Hematopoietic multipotent progenitor cell (in vitro differentiated cells): ENCODE measurements around the gene EDC4. TPM values are rescaled to one million over a fixed set of nuclear protein-coding genes. Genes with fewer than 3 reads are reported as not detected.
"Not testable (repeated sequence)": the region's sequence is repeated elsewhere in the genome, so short reads cannot be mapped to it uniquely, and the experiment has no call there.

Experiments used
- DNase-seq, 3 donors: peaks; one replicate each; pipeline ENCODE4 v3.0.0-alpha.2; 2011 to 2015; ENCODE audit warnings: low read depth in 2 of 3, low spot score in 2 of 3
- total RNA-seq: library from RNA; depleted of rRNA; stranded (reverse); fragments of >200 nt; gene quantifications from one replicate; pipeline ENCODE4 v1.2.3, GENCODE V29; 2012

Gene EDC4
- total RNA-seq, 1 donor, result 112 TPM

DNA sequence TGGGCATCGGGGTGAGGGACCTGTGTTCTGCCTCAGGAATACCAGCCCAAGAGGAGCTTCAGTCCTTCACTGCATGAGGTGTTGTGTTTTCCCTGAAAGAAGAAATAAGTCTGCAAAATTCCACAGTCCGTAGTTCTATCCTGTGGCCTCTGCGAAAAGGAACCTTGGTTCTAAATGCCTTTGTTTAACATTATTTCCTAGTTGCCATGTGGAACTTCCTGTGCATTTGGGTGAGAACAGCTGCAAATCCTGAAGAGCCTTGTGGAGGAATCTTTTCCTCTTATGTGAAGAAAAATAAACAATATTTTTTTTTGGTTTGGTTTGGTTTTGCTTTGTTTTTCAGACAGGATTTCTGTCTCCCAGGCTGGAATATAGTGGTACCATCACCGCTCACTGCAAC, 30.0 kb downstream of the EDC4 start:
- DNase-seq, result no peak

DNA sequence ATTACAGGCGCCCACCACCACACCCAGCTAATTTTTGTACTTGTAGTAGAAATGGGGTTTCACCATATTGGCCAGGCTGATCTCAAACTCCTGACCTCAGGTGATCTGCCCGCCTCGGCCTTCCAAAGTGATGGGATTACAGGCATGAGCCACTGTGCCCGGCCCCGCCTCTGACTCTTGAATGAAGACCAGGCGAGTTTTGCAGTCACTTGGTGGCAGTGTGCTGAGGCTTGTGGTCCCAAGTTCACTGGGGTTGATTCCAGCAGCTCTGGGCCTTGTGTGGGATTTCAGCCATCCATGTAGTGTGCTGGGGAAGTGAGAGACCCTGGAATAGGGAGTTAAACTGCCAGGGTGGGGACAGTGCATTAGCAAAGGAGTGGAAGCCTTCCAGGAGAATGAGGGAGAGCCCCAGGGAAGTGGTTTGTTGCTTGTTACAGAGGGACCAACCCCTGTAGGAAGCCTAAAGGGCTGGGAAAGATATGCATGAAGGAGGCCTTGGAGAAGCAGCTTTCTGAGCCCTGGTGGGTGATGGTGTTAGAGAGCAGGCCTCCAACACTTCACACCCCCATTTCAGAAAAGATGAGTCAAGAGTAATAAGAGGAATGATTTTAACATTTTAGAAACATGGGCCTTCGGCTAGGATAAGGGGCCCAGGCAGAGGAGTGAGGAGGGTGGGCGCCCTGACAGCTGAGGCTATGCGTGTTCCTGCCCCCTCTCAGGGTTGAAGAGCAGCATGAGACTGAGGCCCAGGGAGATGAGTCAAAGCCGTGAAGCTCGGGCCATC, 34.7 kb downstream of the EDC4 start:
- no peak for DNase-seq

DNA sequence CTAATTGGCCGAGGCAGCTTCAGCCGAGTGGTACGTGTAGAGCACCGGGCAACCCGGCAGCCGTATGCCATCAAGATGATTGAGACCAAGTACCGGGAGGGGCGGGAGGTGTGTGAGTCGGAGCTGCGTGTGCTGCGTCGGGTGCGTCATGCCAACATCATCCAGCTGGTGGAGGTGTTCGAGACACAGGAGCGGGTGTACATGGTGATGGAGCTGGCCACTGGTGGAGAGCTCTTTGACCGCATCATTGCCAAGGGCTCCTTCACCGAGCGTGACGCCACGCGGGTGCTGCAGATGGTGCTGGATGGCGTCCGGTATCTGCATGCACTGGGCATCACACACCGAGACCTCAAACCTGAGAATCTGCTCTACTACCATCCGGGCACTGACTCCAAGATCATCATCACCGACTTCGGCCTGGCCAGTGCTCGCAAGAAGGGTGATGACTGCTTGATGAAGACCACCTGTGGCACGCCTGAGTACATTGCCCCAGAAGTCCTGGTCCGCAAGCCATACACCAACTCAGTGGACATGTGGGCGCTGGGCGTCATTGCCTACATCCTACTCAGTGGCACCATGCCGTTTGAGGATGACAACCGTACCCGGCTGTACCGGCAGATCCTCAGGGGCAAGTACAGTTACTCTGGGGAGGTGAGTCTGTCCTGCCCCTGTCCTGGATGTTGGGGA, 36.3 kb downstream of the EDC4 start:
- no peak for DNase-seq

DNA sequence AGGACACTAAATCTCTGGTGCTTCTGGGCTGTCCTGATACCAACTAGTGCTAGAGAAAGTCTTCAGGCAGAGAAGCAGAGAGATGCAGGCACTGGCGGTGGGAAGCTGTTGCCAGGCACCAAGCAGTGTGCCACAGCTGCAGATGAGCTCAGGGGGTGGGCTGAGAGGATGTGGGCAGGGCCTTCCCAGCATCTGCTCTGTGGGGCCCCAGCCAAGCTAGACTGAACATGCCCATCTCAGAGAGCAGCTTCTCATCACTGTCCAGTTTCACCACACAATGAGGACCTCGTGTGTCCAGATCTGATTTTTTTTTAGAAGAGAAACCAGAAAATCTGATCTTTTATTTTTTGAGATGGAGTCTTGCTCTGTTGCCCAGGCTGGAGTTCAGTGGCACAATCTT, 37.3 kb downstream of the EDC4 start:
- peak in 2 of 3 donors; percentile 23 to 62 for DNase-seq

DNA sequence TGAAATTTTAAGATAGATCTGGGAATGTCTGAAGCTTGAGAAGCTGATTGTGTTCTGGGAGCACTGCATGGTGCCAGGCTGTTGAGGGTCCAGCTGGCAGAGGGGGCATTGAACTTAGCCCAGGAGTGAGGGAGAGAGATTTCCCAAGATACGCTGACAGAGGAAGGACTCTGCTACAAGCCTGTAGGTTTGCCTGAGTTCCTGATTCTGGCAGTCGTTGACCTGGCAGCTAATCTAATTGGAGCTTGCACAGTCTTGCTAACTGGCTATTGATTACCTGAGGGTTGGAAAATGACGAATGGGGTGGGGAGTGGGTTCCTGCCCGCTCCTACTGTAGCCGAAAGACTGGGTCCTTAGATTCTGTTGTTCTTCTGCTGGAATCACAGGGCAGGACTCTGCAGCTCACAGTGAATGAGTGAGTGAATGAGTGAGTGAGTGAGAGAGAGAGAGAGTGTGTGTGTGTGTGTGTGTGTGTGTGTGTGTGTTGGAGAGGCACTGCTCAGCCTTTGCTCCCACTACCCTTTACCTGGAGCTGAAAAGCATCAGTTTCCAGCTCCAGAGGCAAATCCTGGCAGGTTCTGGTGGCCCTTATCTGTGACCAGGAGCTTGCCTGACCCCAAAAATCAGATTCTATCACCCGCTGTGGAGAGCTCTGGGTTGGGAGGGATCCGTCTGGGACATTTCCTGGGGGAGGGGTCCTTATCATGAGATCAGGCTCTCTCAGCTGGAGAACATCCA, 42.1 kb downstream of the EDC4 start:
- no peak for DNase-seq

DNA sequence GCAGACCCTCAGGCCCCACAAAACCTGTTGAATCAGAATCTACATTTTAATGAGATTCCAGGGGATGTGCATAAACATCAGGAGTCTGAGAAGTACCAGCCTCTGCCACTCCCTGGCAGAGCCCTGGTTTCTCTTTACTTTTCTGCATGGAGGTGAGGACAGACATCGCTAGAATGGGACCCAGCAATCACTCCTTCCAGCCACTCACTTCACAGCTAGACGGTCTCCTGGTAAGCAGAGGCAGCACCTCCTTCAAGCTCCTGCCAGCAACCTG, 42.6 kb downstream of the EDC4 start:
- not testable (repeated sequence) for DNase-seq

DNA sequence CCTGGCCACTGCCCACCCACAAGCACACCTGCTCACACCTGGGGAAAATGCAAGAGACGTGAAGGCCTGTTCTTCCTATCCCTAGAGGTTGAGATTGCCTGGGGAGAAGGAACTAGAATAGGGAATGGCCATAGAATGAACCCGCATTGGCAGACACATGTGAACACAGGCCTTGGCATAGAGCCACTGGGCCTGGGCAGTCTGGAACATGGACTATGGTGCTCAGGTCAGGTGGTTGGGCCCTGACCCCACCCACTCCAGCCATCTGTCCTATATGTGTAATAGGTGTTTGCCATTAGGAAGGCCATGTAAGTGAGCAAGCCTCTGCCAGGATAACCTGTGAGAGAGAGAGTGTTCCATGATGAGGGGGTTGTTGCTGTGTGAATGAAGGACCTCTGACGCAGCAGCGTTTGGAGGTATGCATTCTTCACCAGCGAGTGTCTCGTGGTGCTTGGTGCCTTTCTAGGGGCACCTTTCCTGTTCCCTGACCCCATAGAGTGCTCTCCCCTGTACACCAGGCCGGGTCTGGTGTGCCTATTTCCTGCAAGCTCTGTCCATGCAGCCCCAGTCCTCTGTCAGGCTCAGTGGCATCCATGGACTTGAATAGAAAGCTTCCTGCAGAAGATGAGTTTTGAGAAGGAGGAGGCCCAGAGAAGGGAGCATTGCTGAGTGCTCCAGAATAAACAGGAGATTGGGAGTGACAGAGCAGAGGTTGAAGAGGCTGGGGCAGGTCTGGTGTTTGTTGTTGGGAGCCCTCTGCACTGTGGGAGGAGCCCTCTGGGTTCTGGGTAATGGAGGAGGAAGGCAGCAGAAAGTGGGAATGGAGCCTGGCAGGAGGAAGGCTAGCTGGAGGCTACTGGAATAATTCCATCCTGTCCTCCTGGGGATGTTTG, 43.2 kb downstream of the EDC4 start:
- no peak for DNase-seq

DNA sequence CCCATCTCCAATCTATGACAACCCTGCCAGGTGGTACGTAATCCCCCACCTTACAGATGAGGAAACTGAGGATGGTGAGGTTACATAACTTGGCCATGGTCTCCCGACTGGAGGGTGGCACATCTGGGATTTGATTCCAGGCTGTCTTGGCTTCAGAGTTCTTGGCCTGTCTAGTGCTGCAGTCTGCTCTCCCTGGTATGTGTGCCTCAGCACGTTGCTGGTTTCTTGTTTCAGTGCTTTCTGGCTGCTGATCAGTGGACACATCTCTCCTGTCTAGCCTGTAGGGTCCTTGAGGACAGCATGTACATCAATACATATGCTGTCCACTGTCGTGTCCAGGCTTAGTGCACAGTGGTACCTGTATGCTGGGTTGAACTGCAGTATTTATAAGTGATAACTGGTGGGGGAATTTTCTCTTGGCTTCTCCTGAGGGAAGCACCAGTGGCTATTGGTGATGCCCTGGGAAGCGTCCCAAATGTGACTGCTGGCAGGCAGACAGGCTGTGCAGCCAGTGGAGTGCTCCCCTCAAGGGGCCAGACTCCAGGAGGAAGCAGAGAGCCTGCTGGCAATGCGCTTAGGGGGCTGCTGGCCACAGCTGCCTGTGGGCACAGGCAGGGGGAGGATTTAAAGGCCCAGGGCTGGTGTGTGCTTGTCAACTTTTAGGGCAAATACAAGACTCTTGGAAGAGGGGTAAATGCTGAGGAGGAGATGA, 44.4 kb downstream of the EDC4 start:
- DNase-seq, result no peak

DNA sequence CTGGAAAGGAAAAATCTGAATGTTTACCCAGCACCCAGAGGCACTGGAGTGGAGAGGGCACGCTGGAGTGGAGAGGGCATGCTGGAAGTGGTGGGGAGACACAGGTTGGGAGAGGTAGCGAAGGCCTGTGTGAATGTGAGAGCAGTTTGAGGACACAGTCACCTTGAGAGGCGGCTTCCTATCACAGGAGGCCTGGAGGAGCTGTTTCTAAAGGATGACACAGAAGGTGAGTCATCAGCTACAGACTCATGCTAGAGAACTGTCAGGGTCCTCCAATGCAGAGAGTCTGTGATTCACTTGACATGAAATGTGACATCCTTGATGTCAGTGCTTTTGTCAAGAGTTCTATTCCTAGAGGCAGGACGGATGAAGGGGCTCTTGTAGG, 45.0 kb downstream of the EDC4 start:
- no peak for DNase-seq

DNA sequence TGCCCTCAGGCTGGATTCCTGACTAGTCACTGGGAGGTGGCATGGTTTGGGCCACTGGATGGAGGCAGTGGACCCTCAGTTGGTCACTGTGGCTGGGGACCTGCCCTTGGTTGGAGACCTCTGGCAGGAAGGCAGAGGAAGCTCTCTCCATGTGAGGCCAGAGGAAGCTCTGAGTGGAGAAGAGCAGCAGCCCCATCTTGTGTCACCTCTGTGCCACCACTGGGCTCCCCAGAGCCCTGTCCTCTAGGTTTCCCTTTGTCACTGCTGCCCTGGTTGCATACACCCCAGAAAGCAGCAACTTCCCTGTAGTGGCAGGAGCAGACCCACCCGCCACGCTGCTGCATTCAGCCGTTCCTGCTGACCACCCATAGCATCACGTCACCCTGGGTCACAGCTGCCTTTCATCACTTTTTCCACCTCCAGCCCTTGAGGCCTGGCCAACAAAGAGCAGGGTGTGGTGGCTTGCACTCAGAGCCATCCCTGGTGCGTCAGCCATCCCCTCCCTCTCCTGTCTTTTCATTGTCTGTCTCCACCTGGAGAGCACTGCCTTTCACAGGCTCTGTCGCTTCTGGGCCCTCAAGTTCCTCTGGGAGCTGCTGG, 46.9 kb downstream of the EDC4 start:
- DNase-seq, result peak in 1 of 3 donors; percentile 33

DNA sequence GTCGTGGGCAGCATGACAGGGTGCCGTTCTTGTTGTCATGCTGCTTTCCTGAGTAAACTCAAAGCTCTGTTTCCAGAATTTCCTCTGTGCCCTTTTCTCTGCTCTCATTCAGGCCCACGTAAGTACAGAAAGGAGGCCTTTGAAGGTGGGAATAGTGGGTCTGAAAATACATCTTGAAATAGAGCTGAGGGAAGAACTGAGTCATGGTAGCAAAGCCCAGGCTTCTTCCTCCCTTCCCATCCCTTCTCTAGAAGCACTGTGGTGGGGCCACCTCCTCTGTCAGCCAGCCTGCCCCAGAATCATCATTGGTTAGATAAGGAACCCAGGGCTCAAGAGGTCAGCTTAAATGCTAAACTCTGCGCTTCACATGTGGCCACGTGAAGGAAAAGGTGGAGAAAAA, 49.4 kb downstream of the EDC4 start:
- DNase-seq, result no peak

DNA sequence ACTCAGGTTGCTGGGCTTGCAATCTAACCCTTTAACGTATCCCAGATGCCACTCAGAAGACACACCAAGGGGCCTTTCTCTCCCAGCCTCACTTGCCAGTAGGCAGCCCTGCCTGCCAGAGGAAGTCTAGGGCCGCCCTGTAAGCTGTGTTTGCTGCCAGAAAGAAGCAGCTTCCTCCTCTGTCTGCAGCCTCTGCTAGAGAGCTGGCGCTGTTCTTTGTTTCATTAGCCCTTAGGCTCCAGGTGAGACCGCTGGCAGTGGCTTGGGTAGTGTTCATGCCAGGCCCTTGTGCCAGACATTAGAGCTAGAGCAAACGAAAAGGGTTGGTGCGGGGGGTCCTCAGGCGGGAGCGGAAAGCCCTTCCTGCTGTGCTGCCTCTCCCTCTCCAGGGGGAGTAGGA, 49.9 kb downstream of the EDC4 start:
- DNase-seq, result no peak

DNA sequence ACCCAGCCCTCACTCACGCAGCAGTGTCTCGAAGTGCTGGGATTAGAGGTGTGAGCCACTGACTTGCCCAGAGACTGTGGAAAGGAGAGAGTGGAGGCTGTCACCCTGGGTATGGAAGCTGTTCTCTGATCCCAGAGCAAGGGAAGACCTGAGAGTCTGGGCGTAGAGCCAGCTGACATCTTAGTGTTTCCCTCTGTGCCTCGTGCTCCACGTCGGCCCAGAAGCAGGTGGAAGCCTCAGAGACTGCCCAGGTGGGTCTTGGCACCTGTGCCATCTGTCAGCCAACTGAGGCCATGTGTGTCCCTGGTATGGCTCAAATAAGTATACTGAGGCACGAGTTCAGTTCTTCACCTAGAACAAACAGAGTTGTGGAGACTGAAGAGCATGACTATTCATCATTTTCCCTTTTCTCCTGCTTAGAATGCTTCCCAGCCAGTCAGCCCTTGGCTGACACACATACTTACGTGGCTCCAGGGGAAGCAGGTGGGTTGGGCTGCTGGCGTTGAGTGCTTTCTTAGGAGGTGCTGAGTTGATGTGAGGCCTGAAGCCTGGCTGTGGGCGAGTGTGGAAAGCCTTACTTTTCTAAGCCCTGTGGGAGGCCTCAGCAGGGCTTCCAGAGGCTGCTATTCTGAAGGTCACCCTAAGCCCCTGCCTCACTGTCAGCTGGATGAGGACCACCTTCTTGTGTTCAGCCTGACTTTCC, 50.7 kb downstream of the EDC4 start:
- no peak for DNase-seq

DNA sequence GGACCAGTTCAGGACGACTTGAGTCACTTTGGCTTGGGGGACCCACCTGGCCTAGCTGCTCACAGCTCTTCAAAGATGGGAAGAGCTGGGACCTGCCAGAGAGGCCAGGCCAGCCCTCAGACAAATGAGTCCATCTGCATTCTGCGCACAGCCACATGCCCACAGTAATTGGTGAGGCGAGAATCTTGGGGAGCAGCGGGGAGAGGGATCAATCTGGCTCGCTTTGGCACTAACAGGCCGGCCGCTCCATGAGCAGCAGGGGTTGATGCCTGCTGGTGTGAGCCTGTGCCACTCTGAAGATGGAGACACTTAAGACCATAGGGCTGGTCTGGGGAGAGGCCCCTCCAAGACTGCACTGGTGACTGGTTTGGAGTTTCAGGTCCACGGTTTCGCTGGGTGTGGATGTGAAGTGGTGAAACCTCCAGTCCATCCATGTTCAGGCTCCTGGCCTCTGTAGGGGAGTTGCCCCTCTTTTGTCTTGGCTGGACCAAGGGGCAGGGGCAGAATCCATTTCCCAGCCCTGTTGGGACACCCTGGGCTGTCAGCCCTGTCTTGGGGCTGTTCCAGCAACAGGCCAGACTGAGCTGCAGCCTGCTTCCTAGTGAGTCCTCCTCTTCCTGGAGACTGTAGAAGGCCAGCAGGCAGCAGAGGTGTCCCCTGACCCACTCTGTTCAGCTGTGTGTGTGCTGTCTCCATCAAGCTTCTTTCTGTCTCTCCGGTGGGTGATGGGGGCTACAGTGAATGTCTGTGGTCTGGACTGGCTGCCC, 51.5 kb downstream of the EDC4 start:
- DNase-seq, result no peak

DNA sequence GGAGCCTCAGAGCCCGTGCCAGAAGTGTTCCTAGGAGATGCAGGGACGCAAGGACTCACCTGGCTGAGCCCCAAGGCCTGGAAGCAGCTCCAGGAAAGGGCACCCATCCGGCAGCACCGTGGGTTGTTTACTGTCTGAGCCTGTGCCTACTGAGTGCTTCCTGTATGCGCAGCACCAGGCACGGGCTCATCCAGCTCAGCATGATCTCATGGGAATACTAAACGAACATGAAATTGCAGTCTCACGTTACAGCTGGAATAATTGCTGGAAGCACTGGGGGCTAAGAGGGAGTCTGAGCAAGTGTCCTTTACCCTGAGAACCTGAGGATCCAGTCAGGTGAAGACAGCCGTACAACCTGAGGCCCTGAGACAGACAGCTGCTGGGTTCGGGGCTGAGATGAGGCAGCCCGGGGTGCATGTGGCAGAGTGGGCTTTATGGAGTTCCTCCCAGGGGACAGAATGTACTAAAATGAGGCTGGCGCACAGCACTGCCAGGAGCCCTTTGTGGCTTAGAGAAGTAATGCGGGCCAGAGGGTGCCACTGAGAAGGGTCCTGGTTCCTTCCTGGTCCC, 53.4 kb downstream of the EDC4 start:
- no peak for DNase-seq

DNA sequence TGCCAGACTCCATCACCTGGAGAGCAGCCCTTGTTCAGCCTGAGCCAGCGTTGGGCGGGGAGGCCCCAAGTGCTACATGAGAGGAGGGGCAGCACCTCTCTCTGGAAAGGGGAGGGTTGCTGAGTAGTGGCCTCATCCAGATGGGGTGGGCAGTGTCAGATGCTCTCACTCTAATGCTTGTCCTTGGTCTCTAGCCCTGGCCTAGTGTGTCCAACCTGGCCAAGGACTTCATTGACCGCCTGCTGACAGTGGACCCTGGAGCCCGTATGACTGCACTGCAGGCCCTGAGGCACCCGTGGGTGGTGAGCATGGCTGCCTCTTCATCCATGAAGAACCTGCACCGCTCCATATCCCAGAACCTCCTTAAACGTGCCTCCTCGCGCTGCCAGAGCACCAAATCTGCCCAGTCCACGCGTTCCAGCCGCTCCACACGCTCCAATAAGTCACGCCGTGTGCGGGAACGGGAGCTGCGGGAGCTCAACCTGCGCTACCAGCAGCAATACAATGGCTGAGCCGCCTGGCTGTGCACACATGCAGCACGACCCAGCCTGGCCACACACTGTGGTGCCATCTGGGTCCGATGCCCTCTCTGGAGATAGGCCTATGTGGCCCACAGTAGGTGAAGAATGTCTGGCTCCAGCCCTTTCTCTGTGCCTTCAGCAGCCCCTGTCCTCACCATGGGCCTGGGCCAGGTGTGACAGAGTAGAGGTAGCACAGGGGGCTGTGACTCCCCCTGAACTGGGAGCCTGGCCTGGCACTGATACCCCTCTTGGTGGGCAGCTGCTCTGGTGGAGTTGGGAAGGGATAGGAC, 54.5 kb downstream of the EDC4 start:
- no peak for DNase-seq

DNA sequence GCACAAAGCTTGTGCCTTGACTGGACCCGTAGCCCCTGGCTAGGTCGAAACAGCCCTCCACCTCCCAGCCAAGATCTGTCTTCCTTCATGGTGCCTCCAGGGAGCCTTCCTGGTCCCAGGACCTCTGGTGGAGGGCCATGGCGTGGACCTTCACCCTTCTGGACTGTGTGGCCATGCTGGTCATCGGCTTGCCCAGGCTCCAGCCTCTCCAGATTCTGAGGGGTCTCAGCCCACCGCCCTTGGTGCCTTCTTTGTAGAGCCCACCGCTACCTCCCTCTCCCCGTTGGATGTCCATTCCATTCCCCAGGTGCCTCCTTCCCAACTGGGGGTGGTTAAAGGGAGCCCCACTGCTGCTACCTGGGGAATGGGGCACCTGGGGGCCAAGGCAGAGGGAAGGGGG, 55.3 kb downstream of the EDC4 start:
- no peak for DNase-seq
